ENCODE data around the gene TMEM119. TPM values are rescaled to one million over a fixed set of nuclear protein-coding genes. Genes with fewer than 3 reads are reported as not detected.
A peak's percentile ranks its signal among the peaks of the same experiment; 100 is the strongest.

The TMEM119 gene
- total and polyA plus RNA-seq, 12 donors, result 3.1 to 14.8 (median 6.6) TPM

GRCh38 chr12:108644811-108645120 is 46.9 kb upstream of the TMEM119 start:
- no peak overlapping the region for H3K4me3 ChIP-seq
- H3K36me3 ChIP-seq (replicated peaks in 1 of 2), result peaks cover 0 to 13% of the 10 kb centered on the region in 2 donors
- TF ChIP-seq POLR2A (IDR thresholded peaks at IDR 0.05), result no peak
- TF ChIP-seq CTCF (IDR thresholded peaks at IDR 0.05), result no peak
- peaks cover 35 to 67% of the 10 kb centered on the region in 2 donors for H3K4me1 ChIP-seq (replicated peaks in 1 of 2)
- WGBS, 4 donors, result 91 to 97% (median 94%) methylated on average over 6 to 7 of the region's 7 CpGs
- intact Hi-C loops (cut with DNase I), result no loop called here
- H3K27me3 ChIP-seq, result no peaks in the 10 kb centered on the region
- DNase-seq, result peak in 1 of 7 donors; percentile 15
- peak overlapping the region in 4 of 5 donors; percentile 54 to 86 (median 72) for H3K27ac ChIP-seq
- H3K9me3 ChIP-seq (replicated peaks in 1 of 3), result no peaks in the 10 kb centered on the region

DNA sequence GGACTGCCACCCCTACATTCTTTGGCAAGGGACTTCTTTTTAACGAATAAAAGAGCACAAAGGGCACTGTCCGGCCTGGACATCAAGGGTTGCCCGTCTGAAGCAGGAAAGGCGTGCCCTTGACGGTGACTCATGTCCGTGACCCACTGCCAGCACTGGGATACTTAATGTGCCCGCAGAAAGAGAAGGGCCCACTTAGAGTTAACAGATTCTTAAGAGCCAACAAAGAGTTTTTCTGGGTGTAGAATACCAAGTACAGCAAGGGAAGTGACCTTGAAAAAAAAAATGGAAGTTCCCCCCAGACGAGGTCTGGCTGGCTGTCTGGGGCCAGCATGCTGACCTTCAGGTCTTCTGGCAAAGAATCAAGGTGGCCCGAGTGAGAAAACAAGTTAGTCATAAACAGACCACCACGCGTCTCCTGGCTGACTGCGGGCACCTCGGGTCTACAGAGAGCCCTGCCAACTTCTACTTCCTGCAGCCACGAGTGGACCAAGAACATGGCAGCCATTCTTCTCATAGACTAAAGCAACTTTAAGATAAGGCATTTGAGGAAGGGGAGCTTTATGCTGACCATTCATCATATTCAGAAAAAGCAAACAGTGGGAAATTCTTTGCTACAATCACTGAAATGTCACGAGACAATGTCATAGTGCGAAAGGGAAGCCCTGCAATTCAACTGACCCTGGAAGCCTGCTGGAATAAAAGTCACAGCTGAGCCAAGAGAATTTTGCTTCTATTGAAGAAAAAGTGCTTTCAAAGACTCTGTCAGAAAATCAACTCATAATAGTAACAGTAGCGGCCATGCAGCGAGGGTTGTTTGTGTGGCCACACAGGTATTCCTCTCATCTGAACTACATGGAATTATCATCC is 46.3 kb upstream of the TMEM119 start:
- 28 to 30% (median 29%) methylated on average over 18 of the region's 18 CpGs for WGBS, 4 donors
- Histone ChIP-seq H3K27ac (peak overlapping the region; percentile 1 to 86 (median 58)), H3K4me1 (replicated peaks in 1 of 2) (peaks cover 35 to 63% of the 10 kb centered on the region in 2 donors), H3K27me3 (no peaks in the 10 kb centered on the region), H3K36me3 (replicated peaks in 1 of 2) (peaks cover 0 to 13% of the 10 kb centered on the region in 2 donors), H3K4me3 (no peak overlapping the region), H3K9me3 (replicated peaks in 1 of 3) (no peaks in the 10 kb centered on the region)
- peak; percentile 58 to 88 (median 85) for DNase-seq
- intact Hi-C loops (cut with DNase I), result no loop called here
- TF ChIP-seq POLR2A (IDR thresholded peaks at IDR 0.05), result peak in 1 of 2 donors; percentile 13
- TF ChIP-seq CTCF (IDR thresholded peaks at IDR 0.05), result no peak

GRCh38 chr12:108642899-108643654 is 45.2 kb upstream of the TMEM119 start:
- Histone ChIP-seq H3K27ac (peak overlapping the region in 4 of 5 donors; percentile 54 to 86 (median 72)), H3K4me1 (replicated peaks in 1 of 2) (peaks cover 35 to 70% of the 10 kb centered on the region in 2 donors), H3K9me3 (replicated peaks in 1 of 3) (no peaks in the 10 kb centered on the region), H3K36me3 (replicated peaks in 1 of 2) (peaks cover 0 to 7% of the 10 kb centered on the region in 2 donors), H3K4me3 (no peak overlapping the region), H3K27me3 (no peaks in the 10 kb centered on the region)
- no peak for DNase-seq
- TF ChIP-seq POLR2A (IDR thresholded peaks at IDR 0.05), result no peak
- no peak for TF ChIP-seq CTCF (IDR thresholded peaks at IDR 0.05)
- 91 to 100% (median 96%) methylated on average over 1 of the region's 1 CpG for WGBS, 4 donors
- intact Hi-C loops (cut with DNase I), result no loop called here

DNA sequence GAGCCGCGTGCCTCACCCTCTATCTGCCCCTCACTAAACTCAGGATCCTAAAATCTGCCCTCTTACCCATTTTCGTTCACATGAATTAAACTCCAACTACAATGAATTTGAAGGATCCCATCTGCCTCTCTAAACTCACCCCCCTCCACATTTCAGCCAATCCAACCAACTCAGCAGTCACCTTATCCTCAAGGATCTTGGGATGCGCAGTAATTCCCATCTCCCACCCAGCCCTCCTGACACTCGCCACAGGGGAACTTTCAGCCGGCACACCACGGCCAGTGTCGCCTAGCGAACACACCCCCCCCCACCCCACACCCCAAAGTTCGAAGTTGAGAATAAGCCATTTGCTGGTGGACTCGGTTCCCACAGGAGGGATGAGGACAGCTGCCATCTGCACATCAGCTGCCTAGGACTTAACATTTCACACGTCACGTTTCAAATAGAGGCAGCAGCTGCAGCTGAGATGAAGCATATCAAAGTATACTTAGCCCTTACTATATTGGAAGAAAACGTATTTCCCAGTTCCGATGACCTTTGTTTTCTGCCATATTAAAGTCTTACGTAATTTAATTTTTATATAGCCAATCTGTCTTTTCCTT is 44.5 kb upstream of the TMEM119 start:
- no peak for DNase-seq
- TF ChIP-seq CTCF (IDR thresholded peaks at IDR 0.05), result no peak
- no peak for TF ChIP-seq POLR2A (IDR thresholded peaks at IDR 0.05)
- 84 to 92% (median 87%) methylated on average over 16 of the region's 16 CpGs for WGBS, 4 donors
- intact Hi-C loops (cut with DNase I), result no loop called here
- Histone ChIP-seq H3K4me3 (no peak overlapping the region), H3K9me3 (replicated peaks in 1 of 3) (no peaks in the 10 kb centered on the region), H3K4me1 (replicated peaks in 1 of 2) (peaks cover 32 to 71% of the 10 kb centered on the region in 2 donors), H3K36me3 (replicated peaks in 1 of 2) (peaks cover 0 to 4% of the 10 kb centered on the region in 2 donors), H3K27ac (peak overlapping the region in 1 of 5 donors; percentile 31), H3K27me3 (no peaks in the 10 kb centered on the region)

All from adrenal gland (tissue), 12 donors.